PC-3 (cell line): Measurements from ENCODE around the gene AFDN. TPM values are rescaled to one million over a fixed set of nuclear protein-coding genes. Genes with fewer than 3 reads are reported as not detected.

Source experiments
- ATAC-seq: fragments of 200-7000 bp; cut with Tn5 transposase; 2 replicates; pipeline ENCODE4 v1.9.1; 2020; ENCODE audit warnings: mild to moderate bottlenecking, moderate library complexity
- BruUV-seq: library from RNA; stranded (reverse); fragments of 400-500 nt; replicated peaks from 2 replicates; lab custom pipeline; 2021; lab: Mats Ljungman, UMichigan
- CTCF ChIA-PET: fragments of 300-600 bp; sonication (Branson Sonifier 250); formaldehyde crosslinking; loops from one replicate; lab custom pipeline; 2022; ENCODE audit warnings: antibody characterized with exemption; lab: Charles Lee
- POLR2A ChIA-PET: fragments of 300-600 bp; sonication (Branson Sonifier 250); formaldehyde crosslinking; loops from one replicate; lab custom pipeline; 2022; ENCODE audit warnings: antibody characterized with exemption; ENCODE audit not compliant: unreplicated experiment; lab: Charles Lee
- DNase-seq: peaks from one replicate; pipeline ENCODE4 v3.0.0-alpha.2; 2015
- H2AFZ ChIP-seq: fragments of 300-600 bp; sonication (generic); 2 replicates; pipeline ENCODE4 v1.6.0; 2016; ENCODE audit warnings: antibody characterized with exemption, low read length
- H3F3A ChIP-seq: fragments of 300-600 bp; sonication (generic); one replicate; pipeline ENCODE4 v1.6.0; 2017; ENCODE audit warnings: antibody characterized with exemption, low read length, control low read depth, mild to moderate bottlenecking; ENCODE audit not compliant: unreplicated experiment
- H3K27ac ChIP-seq: fragments of 300-600 bp; sonication (generic); 2 replicates; pipeline ENCODE4 v1.5.1; 2016; ENCODE audit warnings: mild to moderate bottlenecking, low read length
- H3K27me3 ChIP-seq: fragments of 300-600 bp; sonication (generic); 2 replicates; pipeline ENCODE4 v1.6.1; 2016; ENCODE audit warnings: low read length, mixed read lengths
- H3K36me3 ChIP-seq: fragments of 300-600 bp; sonication (generic); 2 replicates; pipeline ENCODE4 v1.6.1; 2016; ENCODE audit warnings: low read depth, mixed run types, low read length, mixed read lengths
- H3K4me1 ChIP-seq: fragments of 300-600 bp; sonication (generic); 2 replicates; pipeline ENCODE4 v1.5.1; 2016; ENCODE audit warnings: low read length; ENCODE audit not compliant: insufficient read depth
- H3K4me2 ChIP-seq: fragments of 300-600 bp; sonication (generic); 2 replicates; pipeline ENCODE4 v1.6.0; 2016; ENCODE audit warnings: low read length
- H3K4me3 ChIP-seq: fragments of 300-600 bp; sonication (generic); 2 replicates; pipeline ENCODE4 v1.5.1; 2016; ENCODE audit warnings: mild to moderate bottlenecking, low read length, mixed read lengths
- H3K79me2 ChIP-seq: fragments of 300-600 bp; sonication (generic); 2 replicates; pipeline ENCODE4 v1.6.1; 2017; ENCODE audit warnings: low read length, mixed read lengths
- H3K9ac ChIP-seq: fragments of 300-600 bp; sonication (generic); 2 replicates; pipeline ENCODE4 v1.6.0; 2016; ENCODE audit warnings: mild to moderate bottlenecking, low read length
- H3K9me2 ChIP-seq: fragments of 300-600 bp; sonication (generic); replicated peaks from 2 replicates; pipeline ENCODE4 v1.6.1; 2016; ENCODE audit warnings: mixed run types, low read length, mixed read lengths
- H3K9me3 ChIP-seq: fragments of 300-600 bp; sonication (generic); 2 replicates; pipeline ENCODE4 v1.6.1; 2016; ENCODE audit warnings: low read length, mixed read lengths
- H4K20me1 ChIP-seq: fragments of 300-600 bp; sonication (generic); 2 replicates; pipeline ENCODE4 v1.6.1; 2016; ENCODE audit warnings: low read length, mixed read lengths
- EZH2 ChIP-seq: fragments of 300-600 bp; sonication (generic); IDR thresholded peaks from one replicate; pipeline ENCODE4 v1.6.1; 2017; ENCODE audit warnings: antibody characterized with exemption, mild to moderate bottlenecking, low read length; ENCODE audit not compliant: unreplicated experiment
- EZH2phosphoT487 ChIP-seq: fragments of 300-600 bp; sonication (generic); IDR thresholded peaks from 2 replicates; pipeline ENCODE4 v1.6.1; 2018; ENCODE audit warnings: mild to moderate bottlenecking, antibody characterized with exemption, low read length, borderline replicate concordance
- intact Hi-C: fragments of 100-400 bp; cut with micrococcal nuclease; formaldehyde crosslinking; loops from 2 replicates; pipeline ENCODE4 v1.9.0; 2023
- total RNA-seq: library from RNA; depleted of rRNA; stranded (reverse); fragments of >200 nt; gene quantifications from 2 replicates; pipeline ENCODE4 v1.2.3, GENCODE V29; 2014
- TF ChIP-seq, protein P1 (sequence below): fragments of 300-600 bp; sonication (generic); conservative IDR thresholded peaks from 2 replicates; pipeline ENCODE4 v1.5.1; 2017; ENCODE audit warnings: antibody characterized with exemption, low read depth, mild to moderate bottlenecking, low read length

Gene AFDN
- total RNA-seq, 1 experiment from 2014 or later = 37.1 TPM

DNA sequence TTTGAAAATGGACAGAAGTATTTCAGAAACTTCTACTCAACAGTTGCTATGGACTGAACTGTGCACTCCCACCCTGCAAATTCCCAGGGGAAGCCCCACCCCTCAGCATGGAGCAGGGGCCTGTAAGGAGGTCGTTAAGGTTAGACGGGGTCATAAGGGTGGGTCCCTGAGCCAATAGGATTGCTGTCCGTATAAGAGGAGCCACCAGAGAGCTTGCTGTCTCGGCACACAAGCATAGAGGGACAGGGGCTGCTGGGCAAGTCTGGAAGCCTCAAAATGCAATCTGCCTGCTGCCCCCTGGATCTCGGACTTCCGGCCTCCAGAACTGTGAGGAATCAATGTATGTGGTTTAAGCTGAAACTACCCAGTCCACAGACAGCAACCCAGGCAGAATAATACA is 37.4 kb upstream of the AFDN start:
- H3K27me3 ChIP-seq = no peaks in the 10 kb centered on the region
- no TSS peak for BruUV-seq
- no peaks in the 10 kb centered on the region for H3K9me3 ChIP-seq
- no peak for DNase-seq
- H3K36me3 ChIP-seq = no peaks in the 10 kb centered on the region
- no peaks in the 10 kb centered on the region for H4K20me1 ChIP-seq
- H3K9ac ChIP-seq = no peak overlapping the region
- CTCF ChIA-PET = no interaction called here
- intact Hi-C loops = no loop called here
- H3F3A ChIP-seq = no peaks in the 10 kb centered on the region
- no peaks in the 10 kb centered on the region; the same call in 1 of the 2 replicates for H3K4me1 ChIP-seq
- H3K4me2 ChIP-seq = no peak overlapping the region
- H3K27ac ChIP-seq = no peak overlapping the region
- no peaks in the 10 kb centered on the region for H3K79me2 ChIP-seq
- H2AFZ ChIP-seq = no peak overlapping the region
- no peaks in the 10 kb centered on the region for H3K9me2 ChIP-seq
- POLR2A ChIA-PET = no interaction called here
- H3K4me3 ChIP-seq = no peak overlapping the region
- TF ChIP-seq EZH2 (no peak), EZH2phosphoT487 (no peak)
- TF ChIP-seq, protein P1, sequence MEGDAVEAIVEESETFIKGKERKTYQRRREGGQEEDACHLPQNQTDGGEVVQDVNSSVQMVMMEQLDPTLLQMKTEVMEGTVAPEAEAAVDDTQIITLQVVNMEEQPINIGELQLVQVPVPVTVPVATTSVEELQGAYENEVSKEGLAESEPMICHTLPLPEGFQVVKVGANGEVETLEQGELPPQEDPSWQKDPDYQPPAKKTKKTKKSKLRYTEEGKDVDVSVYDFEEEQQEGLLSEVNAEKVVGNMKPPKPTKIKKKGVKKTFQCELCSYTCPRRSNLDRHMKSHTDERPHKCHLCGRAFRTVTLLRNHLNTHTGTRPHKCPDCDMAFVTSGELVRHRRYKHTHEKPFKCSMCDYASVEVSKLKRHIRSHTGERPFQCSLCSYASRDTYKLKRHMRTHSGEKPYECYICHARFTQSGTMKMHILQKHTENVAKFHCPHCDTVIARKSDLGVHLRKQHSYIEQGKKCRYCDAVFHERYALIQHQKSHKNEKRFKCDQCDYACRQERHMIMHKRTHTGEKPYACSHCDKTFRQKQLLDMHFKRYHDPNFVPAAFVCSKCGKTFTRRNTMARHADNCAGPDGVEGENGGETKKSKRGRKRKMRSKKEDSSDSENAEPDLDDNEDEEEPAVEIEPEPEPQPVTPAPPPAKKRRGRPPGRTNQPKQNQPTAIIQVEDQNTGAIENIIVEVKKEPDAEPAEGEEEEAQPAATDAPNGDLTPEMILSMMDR = no peak
- ATAC-seq = no peak

DNA sequence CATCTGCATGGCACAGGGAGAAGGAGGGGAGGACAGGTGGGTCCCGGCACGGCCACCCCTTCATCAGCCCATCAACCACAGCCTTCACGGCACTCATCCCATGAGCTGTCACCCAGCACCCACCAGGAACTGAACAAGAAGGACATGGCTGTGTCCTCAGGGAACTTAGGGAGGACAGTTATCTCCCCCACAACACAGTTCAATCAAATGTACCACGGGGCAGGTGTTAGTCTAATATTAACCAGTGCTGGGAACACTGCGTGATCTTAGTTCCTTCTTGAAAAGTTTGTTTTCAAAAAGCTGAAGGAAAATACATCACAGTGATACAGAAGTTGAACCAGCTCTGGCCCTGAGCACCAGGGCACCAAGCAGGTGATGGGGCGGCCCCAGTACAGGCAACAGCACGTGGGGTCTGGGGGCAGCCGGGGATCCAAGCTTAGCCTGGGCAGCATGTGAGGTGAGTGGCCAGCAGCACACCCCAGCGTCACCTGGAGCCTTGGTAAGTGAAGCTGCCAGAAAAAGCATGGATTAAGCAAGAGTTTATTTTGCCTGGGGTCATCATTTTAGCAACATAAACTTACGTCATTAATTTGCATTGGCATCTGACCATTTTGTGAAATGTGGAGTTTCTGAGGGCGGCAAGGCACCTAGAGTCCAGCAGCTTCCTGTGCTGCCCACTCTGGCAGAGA is 35.5 kb upstream of the AFDN start:
- no peaks in the 10 kb centered on the region; the same call in 1 of the 2 replicates for H3K4me1 ChIP-seq
- H2AFZ ChIP-seq = no peak overlapping the region
- no peaks in the 10 kb centered on the region for H3K9me2 ChIP-seq
- H3K36me3 ChIP-seq = no peaks in the 10 kb centered on the region
- H3K27me3 ChIP-seq = peaks cover 8% of the 10 kb centered on the region
- no peaks in the 10 kb centered on the region for H4K20me1 ChIP-seq
- H3K9me3 ChIP-seq = no peaks in the 10 kb centered on the region
- H3K9ac ChIP-seq = no peak overlapping the region
- H3K27ac ChIP-seq = no peak overlapping the region
- ChIA-PET POLR2A (no interaction called here), CTCF (no interaction called here)
- TF ChIP-seq, protein P1 = no peak
- no peak for TF ChIP-seq EZH2phosphoT487
- no peak for TF ChIP-seq EZH2
- no peaks in the 10 kb centered on the region for H3K79me2 ChIP-seq
- no peak overlapping the region for H3K4me3 ChIP-seq
- DNase-seq = peak; percentile 50
- H3F3A ChIP-seq = no peaks in the 10 kb centered on the region
- no peak for ATAC-seq
- no TSS peak for BruUV-seq
- intact Hi-C loops = no loop called here
- H3K4me2 ChIP-seq = no peak overlapping the region

DNA sequence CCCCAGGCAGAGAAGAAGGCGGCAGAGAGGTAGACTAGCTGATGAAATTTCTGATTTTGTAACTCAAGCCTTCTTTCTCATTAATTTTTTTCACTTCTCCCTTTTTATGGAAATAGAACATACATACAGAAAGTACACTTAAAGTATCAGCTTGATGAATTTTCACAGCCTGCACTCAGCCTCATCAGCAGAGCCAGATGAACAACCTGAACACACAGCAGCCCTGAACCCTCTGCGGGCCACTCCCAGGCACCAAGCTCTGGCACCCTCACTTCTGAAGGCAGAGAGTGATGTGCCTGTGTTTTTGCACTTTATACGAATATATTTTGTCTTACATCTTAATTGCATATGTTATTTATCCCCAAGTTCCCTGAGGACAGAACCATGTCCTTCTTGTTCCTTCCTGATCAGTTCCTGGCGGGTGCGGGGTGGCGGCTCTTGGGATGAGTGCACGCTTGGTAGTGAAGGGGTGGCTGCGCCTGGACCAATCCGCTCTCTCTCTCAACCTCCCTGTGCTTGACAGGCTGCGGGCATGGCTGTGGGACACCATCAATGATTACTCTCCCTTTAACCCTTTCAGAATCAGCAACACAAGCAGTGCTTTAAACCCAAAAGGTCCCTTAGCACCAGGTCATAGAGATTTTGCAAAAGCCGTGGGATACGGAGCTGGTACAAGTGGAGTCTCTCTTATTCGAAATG is 34.8 kb upstream of the AFDN start:
- CTCF ChIA-PET = interaction anchor here (0.6 kb wide), 1 partner anchor 68 kb away, joined by 16 read pairs; no protein-coding TSS in a partner anchor
- H3K9ac ChIP-seq = no peak overlapping the region
- BruUV-seq = no TSS peak
- no peaks in the 10 kb centered on the region; the same call in 1 of the 2 replicates for H3K4me1 ChIP-seq
- POLR2A ChIA-PET = no interaction called here
- no peak overlapping the region for H2AFZ ChIP-seq
- no peaks in the 10 kb centered on the region for H3K9me3 ChIP-seq
- no peaks in the 10 kb centered on the region for H3K36me3 ChIP-seq
- H3F3A ChIP-seq = no peaks in the 10 kb centered on the region
- H3K9me2 ChIP-seq = no peaks in the 10 kb centered on the region
- no peak overlapping the region for H3K4me3 ChIP-seq
- DNase-seq (no peak), ATAC-seq (no peak)
- no peaks in the 10 kb centered on the region for H3K79me2 ChIP-seq
- peaks cover 8% of the 10 kb centered on the region for H3K27me3 ChIP-seq
- no peak overlapping the region for H3K27ac ChIP-seq
- no peak overlapping the region for H3K4me2 ChIP-seq
- no peak for TF ChIP-seq EZH2phosphoT487
- no peaks in the 10 kb centered on the region for H4K20me1 ChIP-seq
- intact Hi-C loops = no loop called here
